GM13976 (cell line): ENCODE measurements around the gene MED31.

Experiments used
- DNase-seq: peaks from one replicate; pipeline ENCODE4 v3.0.0; 2012; ENCODE audit warnings: low spot score
- CTCF ChIP-seq: IDR thresholded peaks from 2 replicates; pipeline ENCODE4 v1.5.1; 2012; ENCODE audit warnings: borderline replicate concordance, mild to moderate bottlenecking; ENCODE audit not compliant: insufficient read depth; ENCODE audit errors: extremely low read depth, missing control alignments, control extremely low read depth
- in situ Hi-C: fragments of 300-500 bp; cut with MboI; formaldehyde crosslinking; loops from one replicate; pipeline ENCODE4 v1.12.0; 2022; ENCODE audit warnings: low sequenced_read_pairs, mixed read lengths, inconsistent platforms; ENCODE audit not compliant: unreplicated experiment

The MED31 gene

GRCh38 chr17:6639014-6639585 lies 12.3 kb downstream of the MED31 start:
- no peak for DNase-seq
- in situ Hi-C loops, result no loop called here
- TF ChIP-seq CTCF, result no peak

GRCh38 chr17:6638046-6638908 lies 13.1 kb downstream of the MED31 start:
- DNase-seq, result no peak
- no peak for TF ChIP-seq CTCF
- in situ Hi-C loops, result no loop called here

GRCh38 chr17:6637458-6637840 lies 14.0 kb downstream of the MED31 start:
- no peak for TF ChIP-seq CTCF
- in situ Hi-C loops, result no loop called here
- no peak for DNase-seq

GRCh38 chr17:6636616-6637457 lies 14.6 kb downstream of the MED31 start:
- in situ Hi-C loops, result no loop called here
- DNase-seq, result no peak
- no peak for TF ChIP-seq CTCF

GRCh38 chr17:6636105-6636504 lies 15.3 kb downstream of the MED31 start:
- no peak for DNase-seq
- in situ Hi-C loops, result no loop called here

More at GRCh38 chr17:6636105-6636504, 15.3 kb downstream of the MED31 start:
- TF ChIP-seq CTCF, result no peak
